Activated T-cell treated with anti-CD3 and anti-CD28 coated beads for 4 hours (primary cell): ENCODE data around the gene RANBP1.

Experiments used
- DNase-seq: peaks from one replicate; pipeline ENCODE4 v3.0.0-alpha.2; 2020

RANBP1 gene

GRCh38 chr22:20109411-20110358, 6.2 kb upstream of the RANBP1 start:
- no peak for DNase-seq

GRCh38 chr22:20110359-20110985, 5.4 kb upstream of the RANBP1 start:
- DNase-seq = no peak

- DNase-seq = no peak
Observed at GRCh38 chr22:20111045-20111688, 4.7 kb upstream of the RANBP1 start.

GRCh38 chr22:20111689-20112622, 3.9 kb upstream of the RANBP1 start:
- DNase-seq = no peak

- DNase-seq = no peak
Observed at GRCh38 chr22:20112623-20113511, 3.0 kb upstream of the RANBP1 start.

- DNase-seq = no peak
Observed at GRCh38 chr22:20113551-20114310, 2.2 kb upstream of the RANBP1 start.

GRCh38 chr22:20114506-20115475, 1.1 kb upstream of the RANBP1 start:
- no peak for DNase-seq

- DNase-seq = no peak
Observed at GRCh38 chr22:20116376-20116950, 559 bp downstream of the RANBP1 start.

GRCh38 chr22:20116951-20117632, 1.2 kb downstream of the RANBP1 start, which contains the start of gene TRMT2A:
TRMT2A (minus strand) TSS chr22:20117226; CDS start chr22:20116906, 320 bp downstream.
- DNase-seq = peak; percentile 94

GRCh38 chr22:20117633-20118299, 1.9 kb downstream of the RANBP1 start:
- peak; percentile 70 for DNase-seq

- no peak for DNase-seq
Observed at GRCh38 chr22:20118300-20119020, 2.6 kb downstream of the RANBP1 start.

GRCh38 chr22:20121856-20122415, 6.0 kb downstream of the RANBP1 start:
- DNase-seq = no peak

- no peak for DNase-seq
Observed at GRCh38 chr22:20123366-20124082, 7.6 kb downstream of the RANBP1 start.

- no peak for DNase-seq
Observed at GRCh38 chr22:20124083-20124787, 8.3 kb downstream of the RANBP1 start.
